ENCODE results near the gene CCDC73.
"Not testable (repeated sequence)": the region's sequence is repeated elsewhere in the genome, so short reads cannot be mapped to it uniquely, and the experiment has no call there.

Gene CCDC73

GRCh38 chr11:32706985-32707741 lies 87.3 kb downstream of the CCDC73 start:
- DNase-seq: no peak

GRCh38 chr11:32705309-32706033 lies 89.0 kb downstream of the CCDC73 start:
- DNase-seq: no peak

GRCh38 chr11:32704775-32705174 lies 89.7 kb downstream of the CCDC73 start:
- DNase-seq: no peak

- DNase-seq: no peak
These were observed 90.2 kb downstream of the CCDC73 start for GRCh38 chr11:32704261-32704660.

GRCh38 chr11:32701616-32702015 lies 92.8 kb downstream of the CCDC73 start:
- DNase-seq: no peak

GRCh38 chr11:32698579-32698978 lies 95.9 kb downstream of the CCDC73 start:
- no peak for DNase-seq

GRCh38 chr11:32671051-32671450 lies 123.4 kb downstream of the CCDC73 start:
- DNase-seq: no peak

- DNase-seq: no peak
These were observed 134.8 kb downstream of the CCDC73 start for GRCh38 chr11:32659672-32660071.

GRCh38 chr11:32658639-32659406 lies 135.6 kb downstream of the CCDC73 start:
- no peak for DNase-seq

GRCh38 chr11:32643526-32643925 lies 150.9 kb downstream of the CCDC73 start:
- no peak for DNase-seq

GRCh38 chr11:32641361-32641760 lies 153.1 kb downstream of the CCDC73 start:
- DNase-seq: no peak

GRCh38 chr11:32635819-32636218 lies 158.6 kb downstream of the CCDC73 start:
- no peak for DNase-seq

- DNase-seq: no peak
These were observed 163.6 kb downstream of the CCDC73 start for GRCh38 chr11:32630844-32631243.

GRCh38 chr11:32616903-32617302 lies 177.6 kb downstream of the CCDC73 start:
- no peak for DNase-seq

GRCh38 chr11:32615422-32615821 lies 179.0 kb downstream of the CCDC73 start:
- DNase-seq: no peak

- no peak for DNase-seq
These were observed 180.8 kb downstream of the CCDC73 start for GRCh38 chr11:32613500-32614151.

GRCh38 chr11:32610797-32611352 lies 183.6 kb downstream of the CCDC73 start:
- DNase-seq: no peak

GRCh38 chr11:32608826-32609225 lies 185.6 kb downstream of the CCDC73 start:
- DNase-seq: not testable (repeated sequence)

- no peak for DNase-seq
These were observed 188.2 kb downstream of the CCDC73 start for GRCh38 chr11:32606220-32606619.

GRCh38 chr11:32602657-32603415 lies 191.6 kb downstream of the CCDC73 start:
- DNase-seq: no peak

- DNase-seq: no peak
These were observed 196.5 kb downstream of the CCDC73 start for GRCh38 chr11:32597921-32598320.

Data from nucleus accumbens (tissue), 56 donors.